Measurements from ENCODE around the gene NFU1.

Gene NFU1

GRCh38 chr2:69474688-69475087 is 37.5 kb upstream of the NFU1 start:
- H3K4me3 ChIP-seq (ENCODE audit: low read length, poor library complexity, severe bottlenecking), result no peak overlapping the region
- H3K4me2 ChIP-seq (ENCODE audit: low read depth, low read length, poor library complexity, severe bottlenecking), result no peak overlapping the region
- H3K79me2 ChIP-seq (ENCODE audit: insufficient read depth, low read length), result no peaks in the 10 kb centered on the region
- no peaks in the 10 kb centered on the region for H3K9me3 ChIP-seq (ENCODE audit: insufficient read depth, low read depth, low read length)
- no peaks in the 10 kb centered on the region for H3K9me2 ChIP-seq (replicated peaks; ENCODE audit: low read depth, low read length)
- no peaks in the 10 kb centered on the region for H3K4me1 ChIP-seq (ENCODE audit: insufficient read depth, low read length, poor library complexity, severe bottlenecking)
- TF ChIP-seq CTCF (conservative IDR thresholded peaks at IDR 0.05; ENCODE audit: low read length) (no peak), EZH2phosphoT487 (IDR thresholded peaks at IDR 0.05; ENCODE audit: borderline replicate concordance) (no peak)
- no peak overlapping the region for H2AFZ ChIP-seq (ENCODE audit: low read length)
- no peaks in the 10 kb centered on the region for H3K27me3 ChIP-seq (ENCODE audit: insufficient read depth, low read length, poor library complexity, severe bottlenecking)
- no peak overlapping the region for H3K9ac ChIP-seq (ENCODE audit: low read depth, low read length, poor library complexity, severe bottlenecking)
- H3K36me3 ChIP-seq (ENCODE audit: insufficient read depth, low read length), result peaks cover 21% of the 10 kb centered on the region; the same call in 1 of the 2 replicates
- no peaks in the 10 kb centered on the region for H4K20me1 ChIP-seq (ENCODE audit: insufficient read depth, low read length, poor library complexity, severe bottlenecking)
- no peaks in the 10 kb centered on the region for H3F3A ChIP-seq (ENCODE audit: low read depth)

- Histone ChIP-seq H3K4me2 (ENCODE audit: low read depth, low read length, poor library complexity, severe bottlenecking) (no peak overlapping the region), H3K9me3 (ENCODE audit: insufficient read depth, low read depth, low read length) (no peaks in the 10 kb centered on the region), H3F3A (ENCODE audit: low read depth) (no peaks in the 10 kb centered on the region), H3K9me2 (replicated peaks; ENCODE audit: low read depth, low read length) (no peaks in the 10 kb centered on the region), H3K36me3 (ENCODE audit: insufficient read depth, low read length) (peaks cover 13% of the 10 kb centered on the region; the same call in 1 of the 2 replicates), H4K20me1 (ENCODE audit: insufficient read depth, low read length, poor library complexity, severe bottlenecking) (no peaks in the 10 kb centered on the region), H3K9ac (ENCODE audit: low read depth, low read length, poor library complexity, severe bottlenecking) (no peak overlapping the region), H3K4me1 (ENCODE audit: insufficient read depth, low read length, poor library complexity, severe bottlenecking) (no peaks in the 10 kb centered on the region), H3K79me2 (ENCODE audit: insufficient read depth, low read length) (no peaks in the 10 kb centered on the region), H3K27me3 (ENCODE audit: insufficient read depth, low read length, poor library complexity, severe bottlenecking) (no peaks in the 10 kb centered on the region), H3K4me3 (ENCODE audit: low read length, poor library complexity, severe bottlenecking) (no peak overlapping the region), H2AFZ (ENCODE audit: low read length) (no peak overlapping the region)
- TF ChIP-seq EZH2phosphoT487 (IDR thresholded peaks at IDR 0.05; ENCODE audit: borderline replicate concordance), result no peak
- no peak for TF ChIP-seq CTCF (conservative IDR thresholded peaks at IDR 0.05; ENCODE audit: low read length)
These were observed 34.6 kb upstream of the NFU1 start for GRCh38 chr2:69471793-69472192.

- no peaks in the 10 kb centered on the region for H3K9me3 ChIP-seq (ENCODE audit: insufficient read depth, low read depth, low read length)
- H2AFZ ChIP-seq (ENCODE audit: low read length), result no peak overlapping the region
- no peaks in the 10 kb centered on the region for H3F3A ChIP-seq (ENCODE audit: low read depth)
- no peak for TF ChIP-seq EZH2phosphoT487 (IDR thresholded peaks at IDR 0.05; ENCODE audit: borderline replicate concordance)
- no peak for TF ChIP-seq CTCF (conservative IDR thresholded peaks at IDR 0.05; ENCODE audit: low read length)
- H4K20me1 ChIP-seq (ENCODE audit: insufficient read depth, low read length, poor library complexity, severe bottlenecking), result no peaks in the 10 kb centered on the region
- H3K9ac ChIP-seq (ENCODE audit: low read depth, low read length, poor library complexity, severe bottlenecking), result no peak overlapping the region
- no peak overlapping the region for H3K4me3 ChIP-seq (ENCODE audit: low read length, poor library complexity, severe bottlenecking)
- peaks cover 16% of the 10 kb centered on the region; the same call in 1 of the 2 replicates for H3K36me3 ChIP-seq (ENCODE audit: insufficient read depth, low read length)
- H3K9me2 ChIP-seq (replicated peaks; ENCODE audit: low read depth, low read length), result no peaks in the 10 kb centered on the region
- no peaks in the 10 kb centered on the region for H3K27me3 ChIP-seq (ENCODE audit: insufficient read depth, low read length, poor library complexity, severe bottlenecking)
- H3K4me2 ChIP-seq (ENCODE audit: low read depth, low read length, poor library complexity, severe bottlenecking), result no peak overlapping the region
- no peaks in the 10 kb centered on the region for H3K4me1 ChIP-seq (ENCODE audit: insufficient read depth, low read length, poor library complexity, severe bottlenecking)
- H3K79me2 ChIP-seq (ENCODE audit: insufficient read depth, low read length), result no peaks in the 10 kb centered on the region
These were observed 33.7 kb upstream of the NFU1 start for GRCh38 chr2:69470911-69471310.
